GM21360 (cell line): ENCODE results near the gene PTPA.
"Not testable (repeated sequence)": the region's sequence is repeated elsewhere in the genome, so short reads cannot be mapped to it uniquely, and the experiment has no call there.

ENCODE experiments used
- ATAC-seq: cut with Tn5 transposase; IDR thresholded peaks from one replicate; pipeline ENCODE4 v1.9.1; 2021; ENCODE audit warnings: mild to moderate bottlenecking, moderate library complexity; ENCODE audit not compliant: unreplicated experiment

Gene PTPA

DNA sequence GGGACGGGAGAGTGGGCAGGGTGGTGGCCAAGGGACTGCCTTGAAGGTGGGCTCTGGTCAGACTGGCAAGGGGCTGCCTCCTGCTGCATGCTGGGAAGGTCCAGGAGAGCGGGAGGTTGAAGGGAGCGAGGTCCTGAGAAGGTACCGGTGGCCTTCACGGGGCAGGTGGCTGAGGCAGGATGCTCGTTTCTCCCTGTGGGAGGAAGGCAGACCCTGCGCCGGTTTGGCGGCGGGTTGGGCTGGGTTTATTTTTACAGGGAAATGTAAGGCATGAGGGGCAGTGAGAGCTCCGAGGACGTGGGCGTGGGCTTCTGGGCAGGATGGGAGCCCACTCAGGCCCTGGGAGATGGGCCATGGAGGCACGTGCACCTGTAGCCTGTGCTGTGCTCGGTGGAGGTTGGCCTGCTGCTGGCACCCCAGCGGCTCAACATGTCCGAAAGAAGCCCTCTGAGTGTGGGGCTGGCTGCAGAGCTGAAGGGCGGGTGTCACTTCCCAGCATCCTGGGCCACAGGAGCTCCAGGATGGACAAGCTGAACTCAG lies 39.5 kb downstream of the PTPA start:
- no peak for ATAC-seq

DNA sequence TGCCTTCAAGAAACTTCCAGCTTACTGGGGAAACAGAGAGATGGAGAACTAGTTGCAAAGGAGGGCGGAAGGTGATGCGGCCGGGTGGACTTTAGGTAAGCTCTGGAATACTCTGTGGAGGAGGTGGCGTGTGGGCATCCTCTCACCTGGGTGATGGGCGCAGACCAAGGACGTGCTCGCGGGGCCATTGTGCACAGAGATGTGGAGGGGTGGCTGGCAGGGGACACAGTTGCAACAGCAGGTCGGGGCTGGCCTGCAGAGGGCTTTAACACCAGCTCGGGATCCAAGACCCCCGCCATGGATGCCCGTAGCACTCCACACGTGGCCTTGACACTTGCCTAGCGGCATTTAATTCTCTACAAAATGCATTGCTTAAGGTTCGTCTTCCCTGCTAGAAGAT lies 40.3 kb downstream of the PTPA start:
- no peak for ATAC-seq

DNA sequence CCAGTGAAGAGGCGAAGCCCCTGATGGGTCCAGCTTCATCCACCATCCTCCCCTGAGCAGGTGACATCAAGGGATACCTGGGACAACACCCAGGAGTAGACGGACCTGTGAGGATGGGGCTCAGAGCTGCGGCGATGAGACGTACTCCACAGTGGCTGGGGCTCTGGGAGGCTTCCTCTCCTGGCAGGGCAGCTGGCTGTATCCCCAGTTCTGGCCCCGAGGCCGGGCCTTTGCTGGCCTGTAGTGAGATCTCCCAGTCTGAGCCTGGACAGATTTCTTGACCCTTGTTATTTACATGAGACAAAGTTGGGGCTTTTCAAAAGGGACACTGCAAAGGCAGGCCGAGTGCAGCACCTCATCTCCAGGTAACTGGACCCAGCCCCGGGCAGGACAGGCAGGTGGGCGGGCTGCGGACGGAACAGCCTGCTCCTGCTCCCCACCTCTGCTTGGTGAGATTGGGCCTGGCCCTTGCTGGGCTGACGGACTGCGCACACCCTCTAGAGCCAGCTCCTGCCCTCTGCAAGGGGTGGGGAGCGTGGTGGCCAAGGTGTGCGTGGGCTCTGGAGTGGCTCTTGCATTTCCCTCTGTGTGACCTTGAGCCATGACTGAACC lies 43.8 kb downstream of the PTPA start:
- ATAC-seq: no peak

DNA sequence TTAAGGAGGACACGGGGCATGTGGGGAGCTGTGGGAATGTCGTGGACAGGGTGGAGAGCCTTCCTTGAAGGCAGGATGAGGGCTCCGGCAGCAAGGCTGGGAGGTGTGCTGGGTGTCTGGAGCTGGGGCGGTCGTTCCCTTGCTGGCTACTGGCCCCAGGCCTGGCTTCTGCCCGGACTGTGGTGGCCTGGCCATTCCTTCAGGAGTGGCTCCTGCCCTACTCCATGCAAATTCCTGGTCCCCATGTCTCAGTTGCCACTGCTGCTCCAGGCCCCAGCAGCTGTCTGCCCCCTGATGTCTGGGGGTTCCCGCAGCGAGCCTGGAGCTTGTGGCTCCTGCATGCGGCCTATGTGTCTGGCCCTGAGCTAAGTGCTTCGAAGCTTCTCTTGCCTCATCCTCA lies 44.9 kb downstream of the PTPA start:
- no peak for ATAC-seq

DNA sequence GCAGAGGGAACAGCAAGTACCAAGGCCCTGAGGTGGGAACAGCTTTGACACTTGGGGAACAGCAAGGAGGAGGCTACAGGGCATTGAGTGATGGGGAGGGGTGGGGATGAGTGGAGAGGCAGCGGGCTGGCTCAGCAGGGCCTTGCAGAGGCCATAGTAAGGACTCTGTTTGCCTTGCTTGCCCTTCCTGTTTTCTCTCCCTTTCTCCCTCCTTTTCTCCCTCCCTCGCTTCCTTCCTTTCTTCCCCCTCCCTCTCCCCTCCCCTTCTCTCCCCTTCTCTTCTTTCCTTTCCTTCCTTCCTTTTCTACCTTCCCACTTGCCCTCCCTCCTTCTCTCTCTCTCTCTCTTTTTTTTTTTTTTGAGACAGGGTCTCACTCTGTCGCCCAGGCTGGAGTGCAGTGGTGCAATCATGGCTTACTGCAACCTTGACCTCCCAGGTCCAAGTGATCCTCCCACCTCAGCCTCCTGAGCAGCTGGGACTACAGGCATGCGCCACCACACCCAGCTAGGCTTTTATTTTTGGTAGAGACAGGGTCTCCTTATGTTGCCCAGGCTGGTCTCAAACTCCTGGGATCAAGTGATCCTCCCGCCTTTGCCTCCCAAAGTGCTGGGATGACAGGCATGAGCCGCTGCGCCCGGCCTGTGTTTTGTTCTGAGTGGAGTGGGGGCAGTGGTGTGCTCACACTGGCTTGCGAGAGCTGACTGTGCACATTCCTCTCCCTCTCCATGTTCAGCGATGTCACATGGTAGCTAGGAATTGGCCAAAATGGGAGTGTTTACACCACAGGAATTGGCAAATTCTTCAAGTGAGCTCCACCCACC lies 49.7 kb downstream of the PTPA start:
- ATAC-seq: no peak

DNA sequence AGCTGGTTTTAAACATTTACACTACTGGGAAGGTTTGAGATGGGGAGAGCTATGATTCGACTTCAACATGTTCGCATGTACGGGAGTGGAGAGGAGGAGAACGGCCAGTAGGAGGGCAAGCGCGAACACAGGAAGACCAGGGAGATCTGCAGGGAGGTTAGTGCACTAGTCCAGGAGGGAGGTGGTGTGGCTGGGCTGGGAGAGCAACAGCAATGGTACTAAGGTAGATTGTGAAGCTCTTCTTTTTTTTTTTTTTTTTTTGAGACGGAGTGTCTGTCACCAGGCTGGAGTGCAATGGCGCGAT lies 50.3 kb downstream of the PTPA start:
- ATAC-seq: no peak

DNA sequence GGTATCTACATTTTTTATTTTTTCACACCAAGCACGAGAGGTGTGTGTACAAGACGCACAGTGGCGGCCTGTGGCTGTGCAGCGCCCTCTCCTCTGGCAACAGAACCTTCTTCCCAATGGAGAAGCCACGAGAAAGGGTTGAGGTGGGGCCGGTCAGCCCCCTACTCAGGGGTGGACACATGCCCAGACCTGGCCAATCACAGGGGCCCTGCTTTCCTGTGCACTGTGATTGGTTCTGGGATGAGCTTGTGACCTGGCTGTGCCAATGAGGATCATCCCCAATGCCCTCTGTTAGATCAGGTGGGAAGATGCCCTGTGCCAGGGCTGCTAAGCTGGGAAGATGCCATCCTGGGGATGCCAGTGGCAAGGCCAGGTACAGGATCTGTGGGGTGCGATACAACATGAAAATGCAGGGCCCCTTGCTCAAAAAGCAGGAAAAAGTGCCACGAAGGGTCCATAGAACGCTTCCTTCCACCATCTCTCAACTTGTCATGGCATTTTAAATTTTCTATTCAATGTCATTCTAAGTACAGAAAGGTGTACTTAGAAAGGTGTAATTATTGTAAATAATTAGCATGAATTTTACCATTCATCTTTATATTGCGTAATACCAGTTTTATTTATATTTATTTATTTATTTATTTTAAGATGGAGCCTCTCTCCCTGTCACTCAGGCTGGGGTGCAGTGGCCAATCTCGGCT lies 51.4 kb downstream of the PTPA start:
- ATAC-seq: no peak

DNA sequence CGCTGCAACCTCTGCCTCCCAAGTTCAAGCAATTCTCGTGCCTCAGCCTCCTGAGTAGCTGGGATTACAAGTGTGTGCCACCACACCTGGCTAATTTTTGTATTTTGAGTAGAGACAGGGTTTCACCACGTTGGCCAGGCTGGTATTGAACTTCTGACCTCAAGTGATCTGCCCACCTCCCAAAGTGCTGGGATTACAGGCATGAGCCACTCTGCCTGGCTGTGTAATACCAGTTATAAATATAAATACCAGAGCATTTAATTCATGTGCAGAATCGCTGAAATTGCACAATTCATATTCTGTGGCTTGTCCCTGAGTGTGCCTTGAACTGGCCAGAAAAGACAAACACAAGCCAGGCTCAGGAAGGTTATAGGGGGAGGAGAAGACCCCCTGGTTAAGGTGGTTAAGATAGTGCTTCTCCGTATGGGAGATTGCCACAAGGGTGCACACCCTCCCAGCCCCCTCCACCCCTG lies 52.0 kb downstream of the PTPA start:
- not testable (repeated sequence) for ATAC-seq

DNA sequence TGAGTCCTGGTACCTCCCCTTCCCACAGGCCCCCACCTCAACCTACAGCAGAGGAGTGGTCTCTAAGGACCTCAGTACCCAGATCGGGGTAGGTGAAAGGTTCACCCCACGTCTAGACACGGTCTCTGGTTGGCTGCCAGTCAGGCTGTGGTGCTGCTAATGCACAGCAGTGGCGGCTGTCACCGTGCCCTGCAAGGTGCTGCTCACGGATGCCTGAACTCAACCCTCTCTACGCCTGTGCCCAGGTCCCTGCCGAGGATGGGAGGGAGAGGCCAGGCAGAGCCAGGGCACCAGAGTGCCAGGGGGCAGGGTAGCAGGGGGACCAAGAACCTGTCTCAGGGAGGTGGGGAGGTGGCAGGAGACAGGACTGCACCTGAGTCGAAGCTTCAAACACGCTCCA lies 52.5 kb downstream of the PTPA start:
- ATAC-seq: no peak

DNA sequence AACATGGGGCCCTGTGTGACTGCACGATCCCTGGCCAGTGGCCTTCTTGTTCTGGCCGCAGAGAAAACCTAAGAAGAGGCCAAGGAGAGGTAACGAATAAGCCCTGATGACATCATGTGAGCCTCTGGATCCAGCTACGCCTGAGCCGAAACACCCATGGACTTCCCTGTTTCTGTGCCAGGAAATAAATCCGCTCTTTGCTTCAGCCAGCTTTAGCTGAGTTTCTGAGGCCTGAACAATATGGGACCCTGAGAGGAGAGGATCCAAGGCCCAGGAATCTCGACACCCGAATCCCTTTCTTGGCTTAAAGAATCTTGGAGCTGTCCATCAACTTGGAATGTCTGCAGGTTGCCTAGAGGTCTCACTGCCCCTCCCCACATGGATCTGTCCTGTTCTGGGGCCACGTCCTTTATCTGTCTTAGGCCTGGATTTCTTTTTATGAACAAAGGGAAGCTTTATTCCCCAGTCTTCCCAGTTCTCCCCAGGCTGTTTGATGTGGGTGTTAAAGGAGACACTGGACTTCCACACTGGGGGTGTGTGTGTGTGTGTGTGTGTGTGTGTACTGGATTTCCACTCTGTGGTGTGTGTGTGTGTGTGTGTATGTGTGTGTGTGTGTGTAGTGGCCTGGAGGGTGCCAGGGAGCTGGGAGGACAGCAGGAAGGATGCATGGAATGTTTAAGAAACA lies 53.2 kb downstream of the PTPA start:
- ATAC-seq: no peak

DNA sequence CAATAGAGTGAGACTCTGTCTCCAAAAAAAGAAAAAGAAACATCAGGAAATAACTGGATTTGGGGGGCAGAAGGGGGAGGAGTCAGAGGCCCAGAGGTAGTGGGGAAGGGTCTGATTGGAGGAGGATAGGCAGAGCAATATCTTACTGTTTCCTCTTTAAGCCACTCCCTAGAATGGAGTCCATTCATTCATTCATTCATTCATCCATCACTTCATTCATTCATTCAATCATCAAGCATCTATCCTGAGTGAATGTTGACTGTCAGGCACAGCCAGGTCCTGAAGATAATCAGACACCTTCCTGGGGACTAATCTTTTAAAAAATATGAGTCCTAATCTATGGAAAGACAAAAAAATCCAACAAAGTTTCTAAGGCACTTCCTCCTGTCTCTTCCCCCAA lies 54.0 kb downstream of the PTPA start:
- no peak for ATAC-seq

DNA sequence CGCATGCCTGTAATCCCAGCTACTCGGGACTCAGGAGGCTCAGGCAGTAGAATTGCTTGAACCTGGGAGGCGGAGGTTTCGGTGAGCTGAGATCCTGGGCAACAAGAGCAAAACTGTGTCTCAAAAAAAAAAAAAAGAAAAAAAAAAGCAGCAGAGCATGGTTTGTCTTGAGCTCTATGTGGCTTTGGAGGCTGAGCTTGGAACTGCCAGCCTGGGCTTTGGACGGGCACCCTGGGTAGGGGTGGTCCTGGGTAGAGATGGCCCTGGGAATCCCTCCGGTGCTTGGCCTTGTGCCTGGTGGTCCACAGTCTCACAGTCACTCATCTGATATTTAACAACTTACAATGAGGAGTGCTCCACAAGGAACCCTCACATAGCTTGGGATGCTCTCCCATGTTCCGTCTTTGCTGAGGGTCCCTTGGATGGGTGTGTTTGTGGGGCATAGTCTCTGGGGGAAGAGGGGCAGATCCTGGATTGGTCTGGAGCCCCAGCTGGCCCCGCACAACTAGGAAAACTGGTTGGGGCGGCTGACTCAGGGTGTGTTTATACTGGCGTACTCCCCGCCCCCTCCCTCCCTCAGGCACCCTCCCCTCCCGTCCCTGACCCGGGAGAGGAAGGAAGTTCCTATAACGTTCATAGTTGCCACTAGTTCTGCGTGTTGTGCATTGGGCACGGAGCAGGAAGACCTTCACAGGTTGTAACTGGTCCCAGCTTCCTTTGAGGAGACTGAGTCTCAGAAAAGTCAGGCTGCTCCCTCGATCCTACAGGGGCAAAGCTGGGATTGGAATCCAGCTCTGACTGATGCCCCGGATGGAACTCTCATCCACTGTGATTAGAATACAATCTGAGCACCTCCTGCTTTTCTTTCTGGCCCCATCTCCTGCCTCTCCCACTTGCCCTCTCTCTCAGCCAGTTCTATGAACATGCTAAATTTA lies 55.7 kb downstream of the PTPA start:
- ATAC-seq: no peak

DNA sequence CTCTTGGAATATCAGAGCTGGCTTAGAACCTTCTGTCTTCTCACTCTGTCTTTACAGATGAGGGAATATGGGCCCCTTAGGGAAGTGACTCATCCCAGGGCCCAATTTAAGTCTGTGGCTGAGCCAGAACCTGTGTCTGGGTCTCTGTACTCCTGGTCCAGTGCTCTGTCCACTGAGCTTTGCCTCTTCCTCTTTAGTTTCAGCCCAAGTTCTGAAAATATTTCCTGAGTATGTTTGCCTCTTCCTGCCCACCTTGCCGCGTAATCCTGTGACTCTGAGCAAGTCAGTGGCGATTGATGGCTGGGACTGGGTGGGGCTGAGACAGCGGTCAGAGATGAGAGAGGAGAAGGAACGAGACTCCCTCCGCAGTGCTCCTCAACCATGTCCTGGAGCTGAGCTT lies 59.0 kb downstream of the PTPA start:
- ATAC-seq: no peak

DNA sequence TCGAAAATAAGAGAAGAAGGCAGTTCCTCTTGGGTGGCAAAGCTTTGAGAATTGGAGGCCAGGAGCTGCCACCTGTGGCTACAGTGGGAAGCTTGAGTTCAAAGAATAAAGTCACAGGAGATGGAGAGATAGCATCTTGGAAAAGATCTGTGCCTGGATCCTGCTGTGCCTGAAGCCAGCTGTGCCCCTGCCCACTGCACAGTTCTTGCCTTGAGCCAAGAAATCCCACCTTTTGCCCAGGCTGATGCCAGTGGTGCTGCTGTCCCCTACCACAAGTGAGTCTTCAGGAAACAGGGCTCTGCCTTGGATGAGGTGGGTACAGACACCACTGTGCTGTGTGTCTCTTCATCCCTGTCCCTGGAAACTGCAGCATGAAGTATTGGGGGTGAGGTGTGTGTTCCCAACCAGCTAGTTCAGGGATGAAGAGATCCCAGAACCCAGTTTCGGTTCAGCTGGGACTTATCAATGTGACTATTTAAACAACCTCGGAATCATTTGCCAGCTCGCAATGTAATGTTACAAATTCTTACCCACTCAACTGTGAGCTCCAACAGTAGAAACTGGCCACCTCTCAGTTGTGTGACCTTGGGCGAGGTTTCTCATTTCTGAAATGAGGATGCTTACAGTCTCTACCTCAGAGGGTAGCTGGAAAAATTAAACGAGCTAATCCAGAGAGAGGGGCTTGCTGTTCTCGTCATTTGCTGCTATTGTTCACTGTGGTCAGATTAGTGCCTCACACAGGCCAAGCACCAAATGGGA lies 61.0 kb downstream of the PTPA start:
- no peak for ATAC-seq

DNA sequence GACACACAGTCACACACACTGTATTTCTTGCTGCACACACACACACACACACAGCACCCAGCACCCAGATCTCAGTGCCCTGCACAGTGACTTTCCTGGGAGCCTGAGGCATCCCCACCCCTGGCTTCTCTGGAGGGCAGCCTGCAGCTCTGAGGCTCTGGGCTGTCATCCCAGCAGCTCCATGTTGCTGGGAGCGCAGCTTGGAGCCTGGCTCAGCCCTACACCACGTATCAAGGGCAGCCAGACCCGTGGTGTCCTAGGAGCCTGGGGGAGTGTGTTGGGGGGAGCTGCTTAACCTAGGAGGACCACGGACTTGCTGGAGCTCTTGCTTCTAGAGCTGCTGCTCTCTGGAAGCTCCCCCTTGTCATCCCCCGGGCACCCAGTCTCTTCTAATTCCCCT lies 61.6 kb downstream of the PTPA start:
- no peak for ATAC-seq

DNA sequence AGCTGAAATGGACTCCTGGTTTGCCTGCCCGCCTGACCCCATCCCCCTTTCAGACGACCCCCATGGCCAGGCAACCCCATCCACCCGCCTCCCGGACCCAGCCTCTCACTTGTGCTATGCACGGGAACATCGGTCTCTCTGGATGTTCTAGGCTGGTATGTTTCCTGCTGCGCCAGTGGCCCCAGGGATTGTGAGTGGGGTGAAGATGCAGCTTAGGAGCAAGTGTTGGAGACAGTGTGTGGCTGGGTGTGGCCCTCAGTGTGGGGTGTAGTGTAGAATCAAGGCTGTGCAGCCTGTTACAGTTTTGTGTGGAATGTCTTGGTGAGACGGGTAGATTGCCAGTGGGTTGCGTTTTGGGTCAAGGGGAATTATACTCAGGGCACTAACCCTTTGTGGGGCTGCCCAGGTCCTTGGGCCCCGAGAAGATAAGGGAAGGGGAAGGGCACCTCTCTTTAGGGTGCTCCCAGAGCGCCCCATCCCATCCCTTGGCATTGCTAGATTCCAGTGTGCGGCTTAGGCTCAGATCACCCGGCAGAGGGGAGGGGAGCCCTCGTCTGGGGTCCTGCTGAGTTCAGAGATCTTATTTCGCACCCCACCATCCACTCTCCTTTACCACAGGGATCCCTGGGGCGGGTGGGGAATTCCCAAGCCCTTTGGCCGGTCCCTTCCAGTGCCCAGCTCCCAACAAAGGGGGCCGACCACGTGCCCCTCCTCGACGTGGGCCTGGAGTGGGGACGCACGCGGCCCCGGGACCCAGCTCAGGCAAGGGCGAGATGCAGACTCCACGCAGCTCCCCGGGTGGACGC lies 62.3 kb downstream of the PTPA start:
- no peak for ATAC-seq

DNA sequence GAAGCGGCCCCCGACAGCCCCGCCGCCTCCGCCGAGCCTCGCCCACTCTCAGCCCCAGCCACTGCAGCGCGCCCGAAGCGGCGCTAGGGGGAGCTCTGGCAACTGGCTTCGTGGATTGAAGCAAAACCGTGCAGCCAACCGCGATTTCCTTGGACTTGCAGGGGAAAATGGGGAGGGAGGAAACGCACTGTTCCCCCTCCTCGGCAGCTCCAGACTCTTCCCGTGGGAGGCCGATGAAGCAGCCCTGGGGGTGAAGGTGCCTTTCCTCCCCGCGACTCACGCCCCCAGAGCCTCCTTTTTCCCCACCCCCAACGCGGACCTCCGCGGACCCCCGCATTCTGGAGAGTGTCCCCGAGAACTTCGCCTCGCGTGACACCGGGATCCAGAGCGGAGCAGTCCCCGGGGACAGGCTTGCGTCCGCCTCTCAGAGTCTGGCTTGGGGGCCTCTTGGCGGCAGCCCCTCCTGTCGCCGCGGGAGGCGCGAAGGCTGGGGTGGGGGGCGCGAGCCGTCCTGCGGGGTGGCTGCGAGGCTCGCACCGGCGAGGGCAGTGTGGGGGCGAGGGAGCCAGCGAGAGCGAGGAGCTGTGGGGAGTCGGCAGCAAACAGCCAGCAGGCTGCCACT lies 63.0 kb downstream of the PTPA start:
- ATAC-seq: no peak
